SU-DHL-6 (cell line): ENCODE results near the gene ANXA5.

ENCODE experiments used
- EZH2phosphoT487 ChIP-seq: fragments of 200-600 bp; sonication (generic), shearing (Covaris generic); conservative IDR thresholded peaks from 2 replicates; pipeline ENCODE4 v1.6.1; 2018; ENCODE audit warnings: mild to moderate bottlenecking, antibody characterized with exemption, low read length, moderate library complexity, mixed read lengths
- TF ChIP-seq, protein P1 (sequence below): fragments of 200-600 bp; sonication (generic); IDR thresholded peaks from one replicate; pipeline ENCODE4 v1.5.1; 2017; ENCODE audit warnings: antibody characterized with exemption, mild to moderate bottlenecking, low read length, moderate library complexity; ENCODE audit not compliant: insufficient read depth, poor library complexity, severe bottlenecking

DNA sequence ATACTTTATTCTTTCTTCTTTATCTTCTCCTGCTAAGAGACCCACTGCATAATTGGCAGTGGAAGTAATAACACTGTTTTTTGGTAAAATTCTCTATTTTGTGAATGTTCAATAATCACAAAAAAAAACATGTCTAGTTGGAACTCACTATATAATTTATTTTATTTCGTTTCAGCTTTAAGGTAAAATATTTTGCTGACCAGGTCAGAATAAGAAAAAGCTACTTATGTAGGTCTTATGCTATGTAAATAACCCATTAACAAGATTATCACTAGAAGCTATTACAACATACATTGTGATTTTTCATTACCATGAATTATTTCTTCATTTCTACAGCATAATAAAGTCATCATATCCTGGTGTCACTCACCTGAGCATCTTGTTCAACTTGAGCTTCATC, 19.3 kb downstream of the ANXA5 start:
- TF ChIP-seq, protein P1, sequence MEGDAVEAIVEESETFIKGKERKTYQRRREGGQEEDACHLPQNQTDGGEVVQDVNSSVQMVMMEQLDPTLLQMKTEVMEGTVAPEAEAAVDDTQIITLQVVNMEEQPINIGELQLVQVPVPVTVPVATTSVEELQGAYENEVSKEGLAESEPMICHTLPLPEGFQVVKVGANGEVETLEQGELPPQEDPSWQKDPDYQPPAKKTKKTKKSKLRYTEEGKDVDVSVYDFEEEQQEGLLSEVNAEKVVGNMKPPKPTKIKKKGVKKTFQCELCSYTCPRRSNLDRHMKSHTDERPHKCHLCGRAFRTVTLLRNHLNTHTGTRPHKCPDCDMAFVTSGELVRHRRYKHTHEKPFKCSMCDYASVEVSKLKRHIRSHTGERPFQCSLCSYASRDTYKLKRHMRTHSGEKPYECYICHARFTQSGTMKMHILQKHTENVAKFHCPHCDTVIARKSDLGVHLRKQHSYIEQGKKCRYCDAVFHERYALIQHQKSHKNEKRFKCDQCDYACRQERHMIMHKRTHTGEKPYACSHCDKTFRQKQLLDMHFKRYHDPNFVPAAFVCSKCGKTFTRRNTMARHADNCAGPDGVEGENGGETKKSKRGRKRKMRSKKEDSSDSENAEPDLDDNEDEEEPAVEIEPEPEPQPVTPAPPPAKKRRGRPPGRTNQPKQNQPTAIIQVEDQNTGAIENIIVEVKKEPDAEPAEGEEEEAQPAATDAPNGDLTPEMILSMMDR, result no peak
- TF ChIP-seq EZH2phosphoT487, result no peak
